HG03175 (cell line): ENCODE data around the gene GRID1.

Source experiments
- ATAC-seq: cut with Tn5 transposase; IDR thresholded peaks from one replicate; pipeline ENCODE4 v1.9.1; 2021; ENCODE audit warnings: mild to moderate bottlenecking, moderate library complexity; ENCODE audit not compliant: unreplicated experiment

Gene GRID1

GRCh38 chr10:86366033-86366901 lies at the start of gene GRID1:
GRID1 (minus strand) TSS chr10:86366795.
- ATAC-seq, result no peak

GRCh38 chr10:86415583-86415982 lies 49.0 kb upstream of the GRID1 start:
- no peak for ATAC-seq

GRCh38 chr10:86415116-86415515 lies 48.5 kb upstream of the GRID1 start:
- ATAC-seq, result no peak

- ATAC-seq, result peak; percentile 81
Measured at GRCh38 chr10:86413046-86413728, 46.6 kb upstream of the GRID1 start.

- no peak for ATAC-seq
Measured at GRCh38 chr10:86411852-86412560, 45.4 kb upstream of the GRID1 start.

- ATAC-seq, result no peak
Measured at GRCh38 chr10:86411281-86411841, 44.8 kb upstream of the GRID1 start.

GRCh38 chr10:86410542-86411124 lies 44.0 kb upstream of the GRID1 start:
- ATAC-seq, result no peak

GRCh38 chr10:86409183-86409582 lies 42.6 kb upstream of the GRID1 start:
- ATAC-seq, result no peak

GRCh38 chr10:86403183-86403797 lies 36.7 kb upstream of the GRID1 start:
- no peak for ATAC-seq

GRCh38 chr10:86402283-86402941 lies 35.8 kb upstream of the GRID1 start:
- ATAC-seq, result no peak

GRCh38 chr10:86401588-86402282 lies 35.1 kb upstream of the GRID1 start:
- no peak for ATAC-seq

- peak; percentile 37 for ATAC-seq
Measured at GRCh38 chr10:86400705-86401587, 34.4 kb upstream of the GRID1 start.

- ATAC-seq, result peak; percentile 91
Measured at GRCh38 chr10:86399879-86400704, 33.5 kb upstream of the GRID1 start.

- no peak for ATAC-seq
Measured at GRCh38 chr10:86399514-86399878, 32.9 kb upstream of the GRID1 start.

GRCh38 chr10:86397120-86397519 lies 30.5 kb upstream of the GRID1 start:
- ATAC-seq, result no peak

GRCh38 chr10:86393862-86394455 lies 27.4 kb upstream of the GRID1 start:
- ATAC-seq, result no peak

- no peak for ATAC-seq
Measured at GRCh38 chr10:86393362-86393761, 26.8 kb upstream of the GRID1 start.
